GM23338 (cell line): ENCODE measurements around the gene ARPC4. TPM values are rescaled to one million over a fixed set of nuclear protein-coding genes. Genes with fewer than 3 reads are reported as not detected.

Experiments
- ATAC-seq: fragments of 200-7000 bp; cut with Tn5 transposase; 3 replicates; pipeline ENCODE4 v1.9.1; 2020
- DNase-seq: peaks from one replicate; pipeline ENCODE4 v3.0.0-alpha.2; 2015; ENCODE audit warnings: low spot score
- H2AFZ ChIP-seq: fragments of 200-600 bp; sonication (generic); 2 replicates; pipeline ENCODE4 v1.8.0; 2016; ENCODE audit warnings: antibody characterized with exemption, mild to moderate bottlenecking, moderate library complexity
- H3F3A ChIP-seq: fragments of 200-600 bp; sonication (generic); replicated peaks from 2 replicates; pipeline ENCODE4 v1.8.0; 2017; ENCODE audit warnings: antibody characterized with exemption, mixed run types, low read depth
- H3K27ac ChIP-seq: fragments of 200-600 bp; sonication (generic); 2 replicates; pipeline ENCODE4 v1.6.1; 2016; ENCODE audit warnings: low read depth
- H3K27me3 ChIP-seq: fragments of 200-600 bp; sonication (generic); 2 replicates; pipeline ENCODE4 v1.8.0; 2016; ENCODE audit warnings: mild to moderate bottlenecking, mixed run types, moderate library complexity; ENCODE audit not compliant: insufficient read depth
- H3K36me3 ChIP-seq: fragments of 200-600 bp; sonication (generic); 2 replicates; pipeline ENCODE4 v1.8.0; 2016; ENCODE audit warnings: mild to moderate bottlenecking; ENCODE audit not compliant: insufficient read depth
- H3K4me1 ChIP-seq: fragments of 200-600 bp; sonication (generic); 2 replicates; pipeline ENCODE4 v1.8.0; 2016; ENCODE audit warnings: mild to moderate bottlenecking, moderate library complexity; ENCODE audit not compliant: insufficient read depth
- H3K4me2 ChIP-seq: fragments of 200-600 bp; sonication (generic); 2 replicates; pipeline ENCODE4 v1.7.1; 2017; ENCODE audit warnings: mixed run types
- H3K4me3 ChIP-seq: fragments of 200-600 bp; sonication (generic); 2 replicates; pipeline ENCODE4 v1.6.1; 2016; ENCODE audit warnings: mixed run types
- H3K79me2 ChIP-seq: fragments of 200-600 bp; sonication (generic); replicated peaks from 2 replicates; pipeline ENCODE4 v1.8.0; 2017; ENCODE audit warnings: mild to moderate bottlenecking; ENCODE audit not compliant: insufficient read depth
- H3K9me2 ChIP-seq: fragments of 200-600 bp; sonication (generic); 2 replicates; pipeline ENCODE4 v1.8.0; 2017; ENCODE audit not compliant: insufficient read depth
- H4K20me1 ChIP-seq: fragments of 200-600 bp; sonication (generic); replicated peaks from 2 replicates; pipeline ENCODE4 v1.8.0; 2017; ENCODE audit warnings: mild to moderate bottlenecking; ENCODE audit not compliant: insufficient read depth
- H3K27ac Mint-ChIP-seq: 2 replicates; pipeline ENCODE4 v1.8.0; 2020; ENCODE audit warnings: inconsistent platforms, mild to moderate bottlenecking, moderate library complexity, mixed read lengths
- H3K27me3 Mint-ChIP-seq: 3 replicates; pipeline ENCODE4 v1.8.0; 2022; ENCODE audit warnings: low read depth, mild to moderate bottlenecking, moderate library complexity, mixed read lengths, inconsistent platforms; ENCODE audit not compliant: insufficient read depth, poor library complexity
- H3K36me3 Mint-ChIP-seq: 3 replicates; pipeline ENCODE4 v1.8.0; 2021; ENCODE audit warnings: low read depth, mild to moderate bottlenecking, inconsistent platforms, moderate library complexity, mixed read lengths
- H3K4me1 Mint-ChIP-seq: 3 replicates; pipeline ENCODE4 v1.8.0; 2020; ENCODE audit warnings: mild to moderate bottlenecking, inconsistent platforms, mixed read lengths
- H3K4me3 Mint-ChIP-seq: 3 replicates; pipeline ENCODE4 v1.8.0; 2021; ENCODE audit warnings: moderate library complexity, mild to moderate bottlenecking, inconsistent platforms, mixed read lengths
- H3K9me3 Mint-ChIP-seq: 3 replicates; pipeline ENCODE4 v1.8.0; 2020; ENCODE audit warnings: moderate library complexity, mild to moderate bottlenecking, inconsistent platforms, mixed read lengths
- CREB1 ChIP-seq: fragments of 250-450 bp; sonication (Bioruptor Pico); IDR thresholded peaks from 2 replicates; pipeline ENCODE4 v1.5.0; 2020; ENCODE audit warnings: low read depth, mild to moderate bottlenecking, moderate library complexity
- CTCF ChIP-seq, 2 experiments: fragments of 200-600 bp in 1 of 2; sonication (generic) in 1 of 2; conservative IDR thresholded peaks; 2 replicates each; pipeline versions ENCODE4 v1.5.1 to v1.6.1; 2016 to 2017; ENCODE audit warnings: antibody characterized with exemption in 2 of 2, low read depth in 2 of 2, mild to moderate bottlenecking in 2 of 2, moderate library complexity in 1 of 2
- ETS1 ChIP-seq: IDR thresholded peaks from 2 replicates; pipeline ENCODE4 v1.6.1; 2016; ENCODE audit warnings: antibody characterized with exemption
- EZH2phosphoT487 ChIP-seq: fragments of 200-600 bp; sonication (generic); IDR thresholded peaks from one replicate; pipeline ENCODE4 v1.8.1; 2018; ENCODE audit warnings: antibody characterized with exemption; ENCODE audit not compliant: unreplicated experiment
- REST ChIP-seq: IDR thresholded peaks from one replicate; pipeline ENCODE4 v1.6.1; 2018; ENCODE audit warnings: antibody characterized with exemption; ENCODE audit not compliant: unreplicated experiment
- ZNF114 ChIP-seq: fragments of 250-450 bp; sonication (Bioruptor Pico); IDR thresholded peaks from 2 replicates; pipeline ENCODE4 v1.5.0; 2020; ENCODE audit warnings: mild to moderate bottlenecking, moderate library complexity
- polyA plus RNA-seq: library from polyadenylated mRNA; unstranded; fragments of >200 nt; fragmentation: Nextera tagmentation; extraction: Ambion mirVana; gene quantifications from 2 replicates; pipeline ENCODE4 v1.2.1, GENCODE V29; 2016
- total RNA-seq: library from RNA; depleted of rRNA; stranded (reverse); fragments of >200 nt; shearing (Covaris generic); gene quantifications from 2 replicates; pipeline ENCODE4 v1.2.3, GENCODE V29; 2014

ARPC4 gene
- total and polyA plus RNA-seq, 2 experiments from 2014 or later = 71.9 to 176 TPM

GRCh38 chr3:9786209-9786739 lies 6.6 kb upstream of the ARPC4 start (continued):
- no peak for TF ChIP-seq REST
- TF ChIP-seq ZNF114 (CRISPR knock-in tag) = no peak
- no peak for TF ChIP-seq CREB1 (CRISPR knock-in tag)
- TF ChIP-seq EZH2phosphoT487 = no peak
- no peak for TF ChIP-seq CTCF (conservative IDR thresholded peaks at IDR 0.05; ENCODE audit: low read depth in 2 of 2)
- no peak for TF ChIP-seq ETS1

- H2AFZ ChIP-seq = no peak overlapping the region
- no peaks in the 10 kb centered on the region; the same call in 1 of the 2 replicates for H3K4me1 ChIP-seq
- H3K9me3 Mint-ChIP-seq = no peaks in the 10 kb centered on the region
- H3K27ac ChIP-seq = 0 out of 2 replicates have a peak overlapping the region, but pooled peaks have one; percentile 45
- H3K4me2 ChIP-seq = no peak overlapping the region
- no peaks in the 10 kb centered on the region for H3K27me3 ChIP-seq
- H3K9me2 ChIP-seq = no peaks in the 10 kb centered on the region
- H3K27me3 Mint-ChIP-seq = peaks cover 3% of the 10 kb centered on the region
- peaks cover 4% of the 10 kb centered on the region for H3K4me1 Mint-ChIP-seq
- H3K79me2 ChIP-seq = no peaks in the 10 kb centered on the region
- peaks cover 74% of the 10 kb centered on the region for H3K36me3 Mint-ChIP-seq
- no peaks in the 10 kb centered on the region for H4K20me1 ChIP-seq
- DNase-seq (peak; percentile 41), ATAC-seq (peak; percentile 63)
- H3K27ac Mint-ChIP-seq = no peak overlapping the region
- no peak for TF ChIP-seq CREB1 (CRISPR knock-in tag)
- peak; percentile 74 to 88 for TF ChIP-seq CTCF (conservative IDR thresholded peaks at IDR 0.05; ENCODE audit: low read depth in 2 of 2)
- no peak overlapping the region for H3K4me3 ChIP-seq
- peaks cover 10% of the 10 kb centered on the region; the same call in 1 of the 2 replicates for H3K36me3 ChIP-seq
- H3K4me3 Mint-ChIP-seq = no peak overlapping the region
- H3F3A ChIP-seq = 0 out of 2 replicates have a peak, but pooled peaks cover 8% of the 10 kb centered on the region
These were observed 5.8 kb upstream of the ARPC4 start for GRCh38 chr3:9786825-9787669.
